ENCODE results near the gene DOCK1. TPM values are rescaled to one million over a fixed set of nuclear protein-coding genes. Genes with fewer than 3 reads are reported as not detected.
"Not testable (repeated sequence)": the region's sequence is repeated elsewhere in the genome, so short reads cannot be mapped to it uniquely, and the experiment has no call there.

Gene DOCK1
- total RNA-seq, 2 donors from 2014 or later, result 72.4 to 89.3 TPM

- Mint-ChIP-seq H3K9me3 (peaks cover 19% of the 10 kb centered on the region), H3K27me3 (ENCODE audit: insufficient read depth) (no peaks in the 10 kb centered on the region), H3K36me3 (ENCODE audit: low read depth) (peaks cover 46% of the 10 kb centered on the region), H3K4me1 (peaks cover 10% of the 10 kb centered on the region), H3K27ac (no peak overlapping the region), H3K4me3 (no peak overlapping the region)
- H3K9me3 ChIP-seq (ENCODE audit: control insufficient read depth, low read length), result peaks cover 29% of the 10 kb centered on the region
- H3K4me3 ChIP-seq (ENCODE audit: low read length), result no peak overlapping the region
- no peak overlapping the region for H3K27ac ChIP-seq (ENCODE audit: low read depth, low read length)
- H3K27me3 ChIP-seq (ENCODE audit: control insufficient read depth, insufficient read depth, low read length, poor library complexity, severe bottlenecking), result no peaks in the 10 kb centered on the region
- WGBS, 2 experiments (ENCODE audit: insufficient coverage in 1 of 2, insufficient read length in 1 of 2), result 80 to 82% methylated on average over 3 to 5 of the region's 5 CpGs
- TF ChIP-seq CTCF (conservative IDR thresholded peaks at IDR 0.05), result no peak
- peak; percentile 3 for DNase-seq
- no peak overlapping the region for H3K9ac ChIP-seq (ENCODE audit: extremely low read depth, low read length, poor library complexity, severe bottlenecking)
- no peaks in the 10 kb centered on the region for H3K4me1 ChIP-seq (ENCODE audit: control insufficient read depth, insufficient read depth, low read length)
- peaks cover 5% of the 10 kb centered on the region for H3K36me3 ChIP-seq (ENCODE audit: control insufficient read depth, insufficient read depth, low read length)
These were observed 30.2 kb downstream of the DOCK1 start for GRCh38 chr10:126935263-126935946.

DNA sequence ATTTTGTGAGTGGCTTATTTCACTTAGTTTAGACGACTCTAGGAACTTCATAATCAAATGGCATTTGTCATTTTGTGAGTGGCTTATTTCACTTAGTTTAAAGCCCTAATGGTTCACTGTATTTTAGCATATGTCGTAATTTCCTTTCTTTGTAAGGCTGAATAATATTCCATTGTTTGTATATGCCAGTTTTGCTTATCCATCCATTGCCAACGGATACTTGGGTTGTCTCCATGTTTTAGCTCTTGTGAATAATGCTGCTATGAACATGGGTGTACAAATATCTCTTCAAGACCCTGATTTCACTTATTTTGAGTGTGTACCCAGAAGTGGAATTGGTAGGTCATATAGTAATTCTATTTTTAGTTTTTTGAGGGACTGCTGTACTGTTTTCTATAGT lies 31.8 kb downstream of the DOCK1 start:
- Mint-ChIP-seq H3K27ac (no peak overlapping the region), H3K27me3 (ENCODE audit: insufficient read depth) (no peaks in the 10 kb centered on the region), H3K36me3 (ENCODE audit: low read depth) (peaks cover 57% of the 10 kb centered on the region), H3K4me3 (no peak overlapping the region), H3K4me1 (peaks cover 10% of the 10 kb centered on the region), H3K9me3 (peaks cover 19% of the 10 kb centered on the region)
- TF ChIP-seq CTCF (conservative IDR thresholded peaks at IDR 0.05), result no peak
- peaks cover 38% of the 10 kb centered on the region for H3K9me3 ChIP-seq (ENCODE audit: control insufficient read depth, low read length)
- DNase-seq, result no peak
- H3K4me3 ChIP-seq (ENCODE audit: low read length), result no peak overlapping the region
- peaks cover 5% of the 10 kb centered on the region for H3K36me3 ChIP-seq (ENCODE audit: control insufficient read depth, insufficient read depth, low read length)
- no peaks in the 10 kb centered on the region for H3K4me1 ChIP-seq (ENCODE audit: control insufficient read depth, insufficient read depth, low read length)
- H3K27me3 ChIP-seq (ENCODE audit: control insufficient read depth, insufficient read depth, low read length, poor library complexity, severe bottlenecking), result no peaks in the 10 kb centered on the region
- H3K27ac ChIP-seq (ENCODE audit: low read depth, low read length), result no peak overlapping the region
- H3K9ac ChIP-seq (ENCODE audit: extremely low read depth, low read length, poor library complexity, severe bottlenecking), result no peak overlapping the region
- WGBS, 2 experiments (ENCODE audit: insufficient coverage in 1 of 2, insufficient read length in 1 of 2), result 87 to 100% methylated on average over 2 to 3 of the region's 3 CpGs

GRCh38 chr10:126938121-126938520 lies 32.9 kb downstream of the DOCK1 start:
- H3K27me3 Mint-ChIP-seq (ENCODE audit: insufficient read depth); H3K4me1 Mint-ChIP-seq; H3K9ac ChIP-seq (ENCODE audit: extremely low read depth, low read length, poor library complexity, severe bottlenecking); H3K27ac Mint-ChIP-seq; H3K4me1 ChIP-seq (ENCODE audit: control insufficient read depth, insufficient read depth, low read length); DNase-seq; H3K4me3 Mint-ChIP-seq; H3K4me3 ChIP-seq (ENCODE audit: low read length); H3K27ac ChIP-seq (ENCODE audit: low read depth, low read length); H3K36me3 ChIP-seq (ENCODE audit: control insufficient read depth, insufficient read depth, low read length); H3K27me3 ChIP-seq (ENCODE audit: control insufficient read depth, insufficient read depth, low read length, poor library complexity, severe bottlenecking): not testable (repeated sequence)
- WGBS, 2 experiments (ENCODE audit: insufficient coverage in 1 of 2, insufficient read length in 1 of 2), result 95% methylated on average over 8 to 9 of the region's 9 CpGs
- peaks cover 19% of the 10 kb centered on the region for H3K9me3 Mint-ChIP-seq
- H3K36me3 Mint-ChIP-seq (ENCODE audit: low read depth), result peaks cover 56% of the 10 kb centered on the region
- H3K9me3 ChIP-seq (ENCODE audit: control insufficient read depth, low read length), result peaks cover 38% of the 10 kb centered on the region

All from endodermal cell (in vitro differentiated cells).